Gastrocnemius medialis (tissue), 4 donors: ENCODE results near the gene MAG. TPM values are rescaled to one million over a fixed set of nuclear protein-coding genes. Genes with fewer than 3 reads are reported as not detected.

ENCODE experiments used
- ATAC-seq, 2 donors: fragments of 150-250 bp; one replicate each; pipeline ENCODE4 v1.9.1; 2016
- DNase-seq, 2 donors: peaks; one replicate each; pipeline ENCODE4 v3.0.0-alpha.2; 2019
- H3K27ac ChIP-seq, 4 donors: fragments of 200-600 bp; sonication (generic); 1 replicate in 1 of 4; 2 replicates in 3 of 4; pipeline ENCODE4 v1.5.1; 2016 to 2018; ENCODE audit warnings: mild to moderate bottlenecking in 2 of 4, moderate library complexity in 1 of 4
- H3K27me3 ChIP-seq, 3 donors: fragments of 200-600 bp; sonication (generic) in 2 of 3; 1 replicate in 1 of 3; 2 replicates in 2 of 3; pipeline versions ENCODE4 v1.5.1 to v1.6.0; 2016 to 2019; ENCODE audit warnings: mild to moderate bottlenecking in 1 of 3, moderate library complexity in 1 of 3
- H3K36me3 ChIP-seq, 2 donors: fragments of 200-600 bp; sonication (generic) in 1 of 2; one replicate each; pipeline ENCODE4 v1.5.1; 2017 to 2018
- H3K4me1 ChIP-seq, 2 donors: fragments of 200-600 bp; sonication (generic) in 1 of 2; one replicate each; pipeline ENCODE4 v1.5.1; 2016 to 2017; ENCODE audit warnings: mild to moderate bottlenecking in 2 of 2
- H3K4me3 ChIP-seq, 4 donors: fragments of 200-600 bp; sonication (generic) in 3 of 4; 1 replicate in 1 of 4; 2 replicates in 3 of 4; pipeline ENCODE4 v1.5.1; 2016 to 2019; ENCODE audit warnings: mild to moderate bottlenecking in 2 of 4
- H3K9me3 ChIP-seq, 3 donors: fragments of 200-600 bp; sonication (generic) in 2 of 3; 1 replicate in 1 of 3; 2 replicates in 2 of 3; pipeline ENCODE4 v1.5.1; 2016 to 2019
- POLR2A ChIP-seq, 2 donors: fragments of 450-650 bp; IDR thresholded peaks; one replicate each; pipeline ENCODE4 v1.6.1; 2017; ENCODE audit warnings: antibody characterized with exemption in 2 of 2, mild to moderate bottlenecking in 2 of 2, moderate library complexity in 2 of 2
- in situ Hi-C, 4 donors: fragments of 200-750 bp; cut with MboI; loops; one replicate each; pipeline versions ENCODE4 v1.15.0 to v1.8.0; 2017; ENCODE audit warnings: low sequenced_read_pairs in 4 of 4
- intact Hi-C: fragments of 100-400 bp; cut with DNase I; formaldehyde crosslinking; loops from one replicate; pipeline ENCODE4 v1.15.1; 2023; ENCODE audit warnings: low total_unique reads
- total RNA-seq, 4 donors: library from RNA; depleted of rRNA; stranded (reverse); fragments of >200 nt; gene quantifications; one replicate each; pipeline versions ENCODE4 v1.1.0 to v1.2.3, GENCODE V29; 2016
- TF ChIP-seq, protein P1 (sequence below), 5 experiments: fragments of 450-650 bp in 3 of 5; fragments of 200-600 bp in 2 of 5; sonication (generic) in 2 of 5; IDR thresholded peaks in 4 of 5; conservative IDR thresholded peaks in 1 of 5; 1 replicate in 4 of 5; 2 replicates in 1 of 5; pipeline ENCODE4 v1.5.1; 2016 to 2019; ENCODE audit warnings: antibody characterized with exemption in 5 of 5, mild to moderate bottlenecking in 3 of 5, moderate library complexity in 3 of 5

Gene MAG
- total RNA-seq, 4 donors from 2014 or later: 0.24 to 1.5 TPM; not detected in 2

DNA sequence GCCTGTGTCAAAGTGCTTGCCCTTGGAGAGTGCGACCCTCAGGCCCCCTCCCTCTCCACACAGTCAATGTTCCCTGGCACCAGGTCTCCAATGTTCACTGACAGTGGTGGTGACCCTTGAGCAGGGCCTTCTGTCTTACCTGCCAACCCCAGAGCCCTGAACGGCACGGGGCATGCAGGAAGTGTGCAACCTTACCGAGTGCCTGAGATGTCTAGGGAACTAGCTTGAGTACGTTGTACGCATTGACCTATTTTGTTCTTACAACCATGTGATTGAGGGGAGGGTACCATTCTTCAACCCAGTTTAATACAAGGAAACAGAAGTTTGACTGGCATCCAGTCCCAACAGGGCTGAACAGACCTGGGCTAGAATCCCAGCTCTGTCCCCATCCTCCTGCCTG is 13.2 kb downstream of the MAG start:
- no peaks in the 10 kb centered on the region for H3K9me3 ChIP-seq
- peaks cover 6 to 14% (median 12%) of the 10 kb centered on the region in 3 donors for H3K27me3 ChIP-seq

DNA sequence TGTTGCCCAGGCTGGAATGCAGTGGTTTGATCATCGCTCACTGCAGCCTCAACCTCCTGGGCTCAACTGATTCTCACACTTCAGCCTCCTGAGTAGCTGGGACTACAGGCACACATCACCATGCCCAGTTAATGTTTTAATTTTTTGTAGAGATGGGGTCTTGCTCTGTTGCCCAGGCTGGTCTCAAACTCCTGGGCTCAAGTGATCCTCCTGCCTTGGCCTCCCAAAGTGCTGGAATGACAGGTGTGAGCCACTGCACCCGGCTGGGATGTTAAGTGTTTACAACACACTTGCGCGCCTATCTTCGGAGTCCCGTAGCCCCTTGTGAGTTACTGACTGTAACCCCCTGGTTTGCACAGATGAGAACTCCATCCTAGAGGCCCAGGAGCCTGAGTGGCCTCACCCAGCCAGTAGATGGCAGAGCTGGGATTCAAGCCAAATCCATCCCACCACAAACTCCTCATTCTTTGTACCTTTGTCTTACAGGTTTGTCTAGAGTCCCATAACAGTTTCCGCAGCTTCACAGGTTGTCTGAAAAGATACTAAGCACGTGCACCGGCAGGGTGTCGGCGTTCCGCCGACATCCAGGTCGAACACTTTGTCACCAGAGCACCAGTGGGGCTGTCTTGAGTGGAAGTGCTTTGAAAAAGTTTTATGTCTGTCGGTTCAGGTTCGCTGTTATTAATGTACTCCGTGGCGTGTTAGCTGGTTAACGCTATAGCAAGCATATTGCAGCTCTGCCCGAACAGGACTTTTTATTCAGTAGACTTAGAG is 14.7 kb downstream of the MAG start:
- intact Hi-C loops (no loop called here), in situ Hi-C loops (no loop called here)
- Histone ChIP-seq H3K9me3 (no peaks in the 10 kb centered on the region), H3K27me3 (peaks cover 6 to 7% (median 6%) of the 10 kb centered on the region in 3 donors), H3K36me3 (no peaks in the 10 kb centered on the region), H3K27ac (no peak overlapping the region), H3K4me3 (no peak overlapping the region), H3K4me1 (no peaks in the 10 kb centered on the region)
- ATAC-seq (no peak), DNase-seq (no peak)
- TF ChIP-seq, protein P1, sequence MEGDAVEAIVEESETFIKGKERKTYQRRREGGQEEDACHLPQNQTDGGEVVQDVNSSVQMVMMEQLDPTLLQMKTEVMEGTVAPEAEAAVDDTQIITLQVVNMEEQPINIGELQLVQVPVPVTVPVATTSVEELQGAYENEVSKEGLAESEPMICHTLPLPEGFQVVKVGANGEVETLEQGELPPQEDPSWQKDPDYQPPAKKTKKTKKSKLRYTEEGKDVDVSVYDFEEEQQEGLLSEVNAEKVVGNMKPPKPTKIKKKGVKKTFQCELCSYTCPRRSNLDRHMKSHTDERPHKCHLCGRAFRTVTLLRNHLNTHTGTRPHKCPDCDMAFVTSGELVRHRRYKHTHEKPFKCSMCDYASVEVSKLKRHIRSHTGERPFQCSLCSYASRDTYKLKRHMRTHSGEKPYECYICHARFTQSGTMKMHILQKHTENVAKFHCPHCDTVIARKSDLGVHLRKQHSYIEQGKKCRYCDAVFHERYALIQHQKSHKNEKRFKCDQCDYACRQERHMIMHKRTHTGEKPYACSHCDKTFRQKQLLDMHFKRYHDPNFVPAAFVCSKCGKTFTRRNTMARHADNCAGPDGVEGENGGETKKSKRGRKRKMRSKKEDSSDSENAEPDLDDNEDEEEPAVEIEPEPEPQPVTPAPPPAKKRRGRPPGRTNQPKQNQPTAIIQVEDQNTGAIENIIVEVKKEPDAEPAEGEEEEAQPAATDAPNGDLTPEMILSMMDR (IDR thresholded peaks at IDR 0.05 in 4 of 5, conservative IDR thresholded peaks at IDR 0.05 in 1 of 5): no peak
- no peak for TF ChIP-seq POLR2A (IDR thresholded peaks at IDR 0.05)

More for the DNA sequence above, 13.2 kb downstream of the MAG start:
- TF ChIP-seq, protein P1 (IDR thresholded peaks at IDR 0.05 in 4 of 5, conservative IDR thresholded peaks at IDR 0.05 in 1 of 5): no peak
- TF ChIP-seq POLR2A (IDR thresholded peaks at IDR 0.05): no peak
- H3K36me3 ChIP-seq: no peaks in the 10 kb centered on the region
- intact Hi-C loops (no loop called here), in situ Hi-C loops (no loop called here)
- no peak for DNase-seq
- no peak overlapping the region for H3K4me3 ChIP-seq
- no peaks in the 10 kb centered on the region for H3K4me1 ChIP-seq
- H3K27ac ChIP-seq: no peak overlapping the region
- no peak for ATAC-seq

DNA sequence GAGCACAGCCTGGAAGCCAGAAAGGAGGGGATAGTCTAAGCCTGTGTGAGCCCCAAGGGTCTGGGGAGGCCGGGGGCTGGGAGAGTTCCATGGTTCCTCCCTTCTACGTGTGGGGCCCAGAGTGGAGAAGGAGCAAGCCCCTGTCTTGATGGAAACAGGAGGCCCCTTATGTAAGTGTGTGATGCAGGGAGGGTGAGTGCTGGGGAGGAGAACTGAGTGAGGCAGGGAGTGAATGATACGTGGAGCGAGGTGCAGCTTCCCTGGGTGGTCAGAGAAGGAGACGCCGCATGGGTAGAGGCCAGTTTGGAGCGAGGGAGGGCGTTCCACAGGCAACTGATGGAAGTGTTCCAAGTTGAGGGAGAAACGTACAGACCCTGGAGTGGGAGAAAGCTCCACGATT is 16.0 kb downstream of the MAG start:
- in situ Hi-C loops (no loop called here), intact Hi-C loops (no loop called here)
- no peaks in the 10 kb centered on the region for H3K36me3 ChIP-seq
- no peak for TF ChIP-seq POLR2A (IDR thresholded peaks at IDR 0.05)
- TF ChIP-seq, protein P1 (IDR thresholded peaks at IDR 0.05 in 4 of 5, conservative IDR thresholded peaks at IDR 0.05 in 1 of 5): no peak
- H3K4me1 ChIP-seq: no peaks in the 10 kb centered on the region
- no peaks in the 10 kb centered on the region for H3K9me3 ChIP-seq
- no peak overlapping the region for H3K27ac ChIP-seq
- peaks cover 0 to 6% (median 3%) of the 10 kb centered on the region in 3 donors for H3K27me3 ChIP-seq
- H3K4me3 ChIP-seq: no peak overlapping the region
- DNase-seq (no peak), ATAC-seq (no peak)

DNA sequence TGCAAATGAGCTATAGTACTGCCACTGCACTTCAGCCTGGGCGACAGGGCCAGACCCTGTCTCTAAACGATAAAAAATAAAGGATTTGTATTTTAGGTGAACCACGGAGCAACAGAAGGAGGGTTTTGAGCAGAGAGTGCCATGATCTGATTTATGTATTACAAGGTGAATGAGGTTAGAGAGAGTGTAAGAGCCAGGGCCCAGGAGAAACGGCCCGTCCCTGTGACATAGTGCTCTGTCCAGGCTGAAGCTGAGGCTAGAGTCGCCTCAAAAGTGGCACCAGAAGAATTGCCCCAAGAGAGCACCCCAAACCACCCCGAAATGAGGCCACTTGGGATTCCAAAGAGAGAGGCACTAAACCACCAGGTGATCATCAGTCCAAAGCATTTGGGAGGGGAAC is 16.9 kb downstream of the MAG start:
- Histone ChIP-seq H3K4me3 (no peak overlapping the region), H3K4me1 (no peaks in the 10 kb centered on the region), H3K9me3 (no peaks in the 10 kb centered on the region), H3K27ac (no peak overlapping the region), H3K36me3 (no peaks in the 10 kb centered on the region), H3K27me3 (peaks cover 0 to 6% (median under 1%) of the 10 kb centered on the region in 3 donors)
- intact Hi-C loops: no loop called here
- in situ Hi-C loops: no loop called here
- TF ChIP-seq POLR2A (IDR thresholded peaks at IDR 0.05): no peak
- TF ChIP-seq, protein P1 (IDR thresholded peaks at IDR 0.05 in 4 of 5, conservative IDR thresholded peaks at IDR 0.05 in 1 of 5): no peak
- DNase-seq (no peak), ATAC-seq (no peak)
